Measurements from ENCODE around the gene KIF26B.

Gene KIF26B

DNA sequence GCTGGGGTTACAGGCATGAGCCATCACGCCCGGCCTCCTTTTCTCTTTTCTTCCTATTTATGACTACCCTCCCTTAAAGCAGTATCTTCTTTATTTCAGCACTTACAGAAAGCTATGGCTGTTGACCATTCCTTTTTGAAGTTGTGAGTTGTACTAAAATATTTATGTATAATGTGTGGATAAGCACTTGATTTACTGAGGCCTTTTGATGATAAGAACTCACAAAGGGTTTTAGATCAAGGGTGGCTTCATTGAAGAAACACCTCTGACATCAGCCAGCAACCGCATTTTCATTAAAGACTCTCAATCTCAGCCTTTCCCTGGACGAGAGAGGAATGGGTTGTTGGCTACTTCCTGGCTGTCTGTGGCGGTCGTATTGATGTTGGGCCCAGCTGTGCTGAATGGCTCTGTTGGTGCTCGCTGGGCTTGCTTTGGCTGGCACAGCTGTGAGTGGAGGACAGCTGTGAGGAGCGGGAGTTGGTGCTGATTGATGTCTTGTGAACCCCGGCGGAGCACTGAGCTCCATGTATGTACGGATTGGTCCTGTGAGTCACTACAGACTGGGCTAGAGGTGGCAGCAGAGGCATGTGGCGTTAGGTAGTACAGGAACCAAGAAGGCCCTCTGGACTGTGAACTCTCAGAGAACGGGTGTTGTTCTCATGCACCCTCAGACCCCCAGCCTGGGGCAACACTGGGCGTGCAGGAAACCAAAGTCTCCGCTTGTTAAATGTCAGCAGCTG is 208.8 kb downstream of the KIF26B start:
- ATAC-seq: peak; percentile 23; the same call in 2 of the 3 replicates
- no peak for TF ChIP-seq CSDC2 (CRISPR knock-in tag; IDR thresholded peaks at IDR 0.05)
- no peak for TF ChIP-seq ESRRG (CRISPR knock-in tag; IDR thresholded peaks at IDR 0.05)
- TF ChIP-seq, protein P1, sequence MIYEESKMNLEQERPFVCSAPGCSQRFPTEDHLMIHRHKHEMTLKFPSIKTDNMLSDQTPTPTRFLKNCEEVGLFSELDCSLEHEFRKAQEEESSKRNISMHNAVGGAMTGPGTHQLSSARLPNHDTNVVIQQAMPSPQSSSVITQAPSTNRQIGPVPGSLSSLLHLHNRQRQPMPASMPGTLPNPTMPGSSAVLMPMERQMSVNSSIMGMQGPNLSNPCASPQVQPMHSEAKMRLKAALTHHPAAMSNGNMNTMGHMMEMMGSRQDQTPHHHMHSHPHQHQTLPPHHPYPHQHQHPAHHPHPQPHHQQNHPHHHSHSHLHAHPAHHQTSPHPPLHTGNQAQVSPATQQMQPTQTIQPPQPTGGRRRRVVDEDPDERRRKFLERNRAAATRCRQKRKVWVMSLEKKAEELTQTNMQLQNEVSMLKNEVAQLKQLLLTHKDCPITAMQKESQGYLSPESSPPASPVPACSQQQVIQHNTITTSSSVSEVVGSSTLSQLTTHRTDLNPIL (CRISPR knock-in tag; IDR thresholded peaks at IDR 0.05; ENCODE audit: low read depth): no peak
- TF ChIP-seq, protein P2, sequence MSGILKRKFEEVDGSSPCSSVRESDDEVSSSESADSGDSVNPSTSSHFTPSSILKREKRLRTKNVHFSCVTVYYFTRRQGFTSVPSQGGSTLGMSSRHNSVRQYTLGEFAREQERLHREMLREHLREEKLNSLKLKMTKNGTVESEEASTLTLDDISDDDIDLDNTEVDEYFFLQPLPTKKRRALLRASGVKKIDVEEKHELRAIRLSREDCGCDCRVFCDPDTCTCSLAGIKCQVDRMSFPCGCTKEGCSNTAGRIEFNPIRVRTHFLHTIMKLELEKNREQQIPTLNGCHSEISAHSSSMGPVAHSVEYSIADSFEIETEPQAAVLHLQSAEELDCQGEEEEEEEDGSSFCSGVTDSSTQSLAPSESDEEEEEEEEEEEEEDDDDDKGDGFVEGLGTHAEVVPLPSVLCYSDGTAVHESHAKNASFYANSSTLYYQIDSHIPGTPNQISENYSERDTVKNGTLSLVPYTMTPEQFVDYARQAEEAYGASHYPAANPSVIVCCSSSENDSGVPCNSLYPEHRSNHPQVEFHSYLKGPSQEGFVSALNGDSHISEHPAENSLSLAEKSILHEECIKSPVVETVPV (CRISPR knock-in tag; IDR thresholded peaks at IDR 0.05): no peak
- TF ChIP-seq, protein P3, sequence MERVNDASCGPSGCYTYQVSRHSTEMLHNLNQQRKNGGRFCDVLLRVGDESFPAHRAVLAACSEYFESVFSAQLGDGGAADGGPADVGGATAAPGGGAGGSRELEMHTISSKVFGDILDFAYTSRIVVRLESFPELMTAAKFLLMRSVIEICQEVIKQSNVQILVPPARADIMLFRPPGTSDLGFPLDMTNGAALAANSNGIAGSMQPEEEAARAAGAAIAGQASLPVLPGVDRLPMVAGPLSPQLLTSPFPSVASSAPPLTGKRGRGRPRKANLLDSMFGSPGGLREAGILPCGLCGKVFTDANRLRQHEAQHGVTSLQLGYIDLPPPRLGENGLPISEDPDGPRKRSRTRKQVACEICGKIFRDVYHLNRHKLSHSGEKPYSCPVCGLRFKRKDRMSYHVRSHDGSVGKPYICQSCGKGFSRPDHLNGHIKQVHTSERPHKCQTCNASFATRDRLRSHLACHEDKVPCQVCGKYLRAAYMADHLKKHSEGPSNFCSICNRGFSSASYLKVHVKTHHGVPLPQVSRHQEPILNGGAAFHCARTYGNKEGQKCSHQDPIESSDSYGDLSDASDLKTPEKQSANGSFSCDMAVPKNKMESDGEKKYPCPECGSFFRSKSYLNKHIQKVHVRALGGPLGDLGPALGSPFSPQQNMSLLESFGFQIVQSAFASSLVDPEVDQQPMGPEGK (CRISPR knock-in tag; IDR thresholded peaks at IDR 0.05; ENCODE audit: borderline replicate concordance): no peak
- no peak for TF ChIP-seq TCF4 (CRISPR knock-in tag; IDR thresholded peaks at IDR 0.05; ENCODE audit: borderline replicate concordance)
- no peak for TF ChIP-seq ARNTL (CRISPR knock-in tag; IDR thresholded peaks at IDR 0.05; ENCODE audit: borderline replicate concordance, low read depth)
- no peak for TF ChIP-seq RARB (CRISPR knock-in tag; IDR thresholded peaks at IDR 0.05)
- TF ChIP-seq ISL1 (CRISPR knock-in tag; IDR thresholded peaks at IDR 0.05): no peak
- no peak for TF ChIP-seq ZNF8 (CRISPR knock-in tag; IDR thresholded peaks at IDR 0.05)
- TF ChIP-seq SNAI2 (CRISPR knock-in tag; IDR thresholded peaks at IDR 0.05): no peak
- no peak for TF ChIP-seq GLIS3 (CRISPR knock-in tag; IDR thresholded peaks at IDR 0.05)
- no peak for TF ChIP-seq BACH2 (CRISPR knock-in tag; IDR thresholded peaks at IDR 0.05; ENCODE audit: borderline replicate concordance)
- no peak for TF ChIP-seq ZFP3 (CRISPR knock-in tag; IDR thresholded peaks at IDR 0.05)
- no peak for TF ChIP-seq ZC3H10 (CRISPR knock-in tag; IDR thresholded peaks at IDR 0.05)
- no peak for TF ChIP-seq PPARA (CRISPR knock-in tag; IDR thresholded peaks at IDR 0.05; ENCODE audit: borderline replicate concordance)
- no peak for TF ChIP-seq OSR1 (CRISPR knock-in tag; IDR thresholded peaks at IDR 0.05)
- no peak for TF ChIP-seq ZNF565 (CRISPR knock-in tag; conservative IDR thresholded peaks at IDR 0.05; ENCODE audit: low read depth)
- TF ChIP-seq ZFP30 (CRISPR knock-in tag; IDR thresholded peaks at IDR 0.05): no peak
- TF ChIP-seq, protein P4, sequence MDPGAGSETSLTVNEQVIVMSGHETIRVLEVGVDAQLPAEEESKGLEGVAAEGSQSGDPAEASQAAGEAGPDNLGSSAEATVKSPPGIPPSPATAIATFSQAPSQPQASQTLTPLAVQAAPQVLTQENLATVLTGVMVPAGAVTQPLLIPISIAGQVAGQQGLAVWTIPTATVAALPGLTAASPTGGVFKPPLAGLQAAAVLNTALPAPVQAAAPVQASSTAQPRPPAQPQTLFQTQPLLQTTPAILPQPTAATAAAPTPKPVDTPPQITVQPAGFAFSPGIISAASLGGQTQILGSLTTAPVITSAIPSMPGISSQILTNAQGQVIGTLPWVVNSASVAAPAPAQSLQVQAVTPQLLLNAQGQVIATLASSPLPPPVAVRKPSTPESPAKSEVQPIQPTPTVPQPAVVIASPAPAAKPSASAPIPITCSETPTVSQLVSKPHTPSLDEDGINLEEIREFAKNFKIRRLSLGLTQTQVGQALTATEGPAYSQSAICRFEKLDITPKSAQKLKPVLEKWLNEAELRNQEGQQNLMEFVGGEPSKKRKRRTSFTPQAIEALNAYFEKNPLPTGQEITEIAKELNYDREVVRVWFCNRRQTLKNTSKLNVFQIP (CRISPR knock-in tag; IDR thresholded peaks at IDR 0.05; ENCODE audit: borderline replicate concordance, low read depth): no peak

DNA sequence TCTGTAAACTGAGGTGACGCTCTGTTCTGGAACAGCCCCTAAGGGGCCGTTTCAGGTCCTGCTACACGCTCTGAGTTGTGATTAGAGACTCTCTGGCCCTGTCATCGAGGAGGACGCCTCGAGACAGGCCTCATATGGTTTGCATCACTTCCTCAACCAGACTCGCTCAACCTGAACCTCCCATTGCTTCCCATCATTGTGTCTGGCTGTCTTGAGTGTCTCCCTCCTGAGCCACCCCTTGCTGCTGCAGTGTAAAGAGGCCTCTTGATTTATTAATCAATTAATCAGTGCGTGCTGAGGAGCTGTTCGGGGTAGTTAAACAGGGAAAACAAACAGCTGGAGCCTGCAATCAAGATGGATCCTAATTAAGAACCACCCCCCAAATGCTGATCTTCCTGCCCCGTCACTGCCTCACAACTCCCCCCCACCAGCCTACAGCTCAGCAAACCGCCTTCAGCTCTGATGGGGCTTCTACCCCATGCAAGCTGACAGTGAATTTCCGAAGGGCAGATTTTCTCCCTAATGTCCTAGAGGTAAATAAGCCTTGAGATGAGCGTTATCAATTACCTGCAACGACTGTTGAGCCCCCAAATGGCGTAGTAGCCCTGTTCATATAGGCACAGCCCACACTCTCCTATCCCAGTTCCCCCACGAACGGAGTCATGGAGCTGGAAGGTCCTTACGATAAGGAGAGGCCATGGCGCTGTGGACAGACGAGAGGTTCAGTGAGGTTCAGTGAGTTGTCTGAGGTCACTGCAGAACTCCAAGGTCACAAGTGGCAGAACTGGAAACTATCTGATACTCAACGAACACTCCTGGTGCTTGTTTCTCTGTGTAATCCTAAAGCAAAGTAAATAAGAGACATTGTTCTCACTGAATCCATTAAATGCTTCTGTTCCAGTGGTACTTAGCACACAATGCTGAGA is 210.6 kb downstream of the KIF26B start:
- TF ChIP-seq GLIS3 (CRISPR knock-in tag; IDR thresholded peaks at IDR 0.05): no peak
- TF ChIP-seq OSR1 (CRISPR knock-in tag; IDR thresholded peaks at IDR 0.05): no peak
- TF ChIP-seq, protein P5, sequence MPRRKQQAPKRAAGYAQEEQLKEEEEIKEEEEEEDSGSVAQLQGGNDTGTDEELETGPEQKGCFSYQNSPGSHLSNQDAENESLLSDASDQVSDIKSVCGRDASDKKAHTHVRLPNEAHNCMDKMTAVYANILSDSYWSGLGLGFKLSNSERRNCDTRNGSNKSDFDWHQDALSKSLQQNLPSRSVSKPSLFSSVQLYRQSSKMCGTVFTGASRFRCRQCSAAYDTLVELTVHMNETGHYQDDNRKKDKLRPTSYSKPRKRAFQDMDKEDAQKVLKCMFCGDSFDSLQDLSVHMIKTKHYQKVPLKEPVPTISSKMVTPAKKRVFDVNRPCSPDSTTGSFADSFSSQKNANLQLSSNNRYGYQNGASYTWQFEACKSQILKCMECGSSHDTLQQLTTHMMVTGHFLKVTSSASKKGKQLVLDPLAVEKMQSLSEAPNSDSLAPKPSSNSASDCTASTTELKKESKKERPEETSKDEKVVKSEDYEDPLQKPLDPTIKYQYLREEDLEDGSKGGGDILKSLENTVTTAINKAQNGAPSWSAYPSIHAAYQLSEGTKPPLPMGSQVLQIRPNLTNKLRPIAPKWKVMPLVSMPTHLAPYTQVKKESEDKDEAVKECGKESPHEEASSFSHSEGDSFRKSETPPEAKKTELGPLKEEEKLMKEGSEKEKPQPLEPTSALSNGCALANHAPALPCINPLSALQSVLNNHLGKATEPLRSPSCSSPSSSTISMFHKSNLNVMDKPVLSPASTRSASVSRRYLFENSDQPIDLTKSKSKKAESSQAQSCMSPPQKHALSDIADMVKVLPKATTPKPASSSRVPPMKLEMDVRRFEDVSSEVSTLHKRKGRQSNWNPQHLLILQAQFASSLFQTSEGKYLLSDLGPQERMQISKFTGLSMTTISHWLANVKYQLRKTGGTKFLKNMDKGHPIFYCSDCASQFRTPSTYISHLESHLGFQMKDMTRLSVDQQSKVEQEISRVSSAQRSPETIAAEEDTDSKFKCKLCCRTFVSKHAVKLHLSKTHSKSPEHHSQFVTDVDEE (CRISPR knock-in tag; IDR thresholded peaks at IDR 0.05): no peak
- no peak for TF ChIP-seq ZNF70 (CRISPR knock-in tag; IDR thresholded peaks at IDR 0.05)
- no peak for TF ChIP-seq PPARA (CRISPR knock-in tag; IDR thresholded peaks at IDR 0.05; ENCODE audit: borderline replicate concordance)
- no peak for TF ChIP-seq ZNF565 (CRISPR knock-in tag; conservative IDR thresholded peaks at IDR 0.05; ENCODE audit: low read depth)
- no peak for TF ChIP-seq ZC3H10 (CRISPR knock-in tag; IDR thresholded peaks at IDR 0.05)
- ATAC-seq: no peak

Measured in SK-N-SH treated with all-trans-retinoic acid at 6 μM for 48 hours (cell line).